ENCODE results near the gene CCDC50.

The CCDC50 gene

GRCh38 chr3:191314109-191314728, 15.0 kb upstream of the CCDC50 start:
- H3K4me3 ChIP-seq: no peak overlapping the region

GRCh38 chr3:191316876-191317603, 12.2 kb upstream of the CCDC50 start:
- Histone ChIP-seq H3K4me3 (no peak overlapping the region), H3K27ac (no peak overlapping the region)

More at GRCh38 chr3:191314109-191314728, 15.0 kb upstream of the CCDC50 start:
- no peak overlapping the region for H3K27ac ChIP-seq

DNA sequence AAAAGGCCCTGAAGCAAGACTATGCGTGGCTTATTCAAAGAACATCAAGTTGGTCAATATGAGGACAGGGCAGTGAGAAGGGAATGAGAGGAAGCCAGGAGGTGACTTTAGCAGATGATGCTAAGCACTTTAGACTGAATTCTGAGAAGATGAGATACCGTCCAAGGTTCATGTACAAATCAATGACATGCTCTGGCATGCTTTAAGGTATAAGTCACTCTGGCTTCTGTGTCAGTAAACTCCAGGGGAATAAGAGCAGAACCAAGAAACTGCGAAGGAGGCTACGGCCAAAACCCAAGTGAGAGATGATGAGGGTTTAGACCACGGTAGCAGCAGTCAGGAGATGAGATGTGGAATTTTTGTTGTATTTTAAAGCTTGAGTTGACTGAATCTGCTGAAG, 8.9 kb upstream of the CCDC50 start:
- no peak overlapping the region for H3K27ac ChIP-seq
- no peak overlapping the region for H3K4me3 ChIP-seq

DNA sequence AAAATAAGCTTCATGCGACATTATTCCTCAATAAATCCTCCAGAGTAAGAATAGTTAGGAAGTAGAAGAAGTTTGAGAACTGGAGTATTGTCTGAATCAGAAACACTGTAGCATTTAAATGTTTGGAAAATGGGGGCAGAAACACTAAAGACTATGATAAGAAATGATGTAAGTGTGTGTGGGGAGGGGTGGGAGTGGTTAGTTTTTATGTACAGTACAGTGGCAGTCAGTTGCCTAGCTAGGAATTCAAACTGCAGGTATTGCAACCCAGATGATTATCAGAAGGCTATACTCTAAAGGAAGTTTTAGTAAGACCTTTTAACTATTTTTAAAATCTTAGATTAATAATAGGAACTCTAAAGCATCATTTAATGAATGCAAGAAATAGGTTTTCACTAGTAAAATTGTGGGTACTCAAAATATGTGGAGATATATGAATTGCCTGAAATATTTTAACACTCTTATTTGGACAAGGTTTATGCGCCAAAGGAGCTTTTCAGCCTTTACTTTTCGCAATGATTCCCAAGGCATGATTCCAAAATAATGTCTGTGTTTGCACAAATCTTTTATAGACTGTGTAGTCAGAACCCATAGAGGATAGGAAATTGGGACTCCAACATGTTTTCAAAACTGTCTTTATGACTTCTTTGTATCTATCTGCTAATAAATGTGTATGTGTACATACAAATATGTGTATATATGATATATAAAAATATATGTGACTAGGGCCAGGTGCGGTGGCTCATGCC, 8.0 kb upstream of the CCDC50 start:
- H3K4me3 ChIP-seq: no peak overlapping the region

DNA sequence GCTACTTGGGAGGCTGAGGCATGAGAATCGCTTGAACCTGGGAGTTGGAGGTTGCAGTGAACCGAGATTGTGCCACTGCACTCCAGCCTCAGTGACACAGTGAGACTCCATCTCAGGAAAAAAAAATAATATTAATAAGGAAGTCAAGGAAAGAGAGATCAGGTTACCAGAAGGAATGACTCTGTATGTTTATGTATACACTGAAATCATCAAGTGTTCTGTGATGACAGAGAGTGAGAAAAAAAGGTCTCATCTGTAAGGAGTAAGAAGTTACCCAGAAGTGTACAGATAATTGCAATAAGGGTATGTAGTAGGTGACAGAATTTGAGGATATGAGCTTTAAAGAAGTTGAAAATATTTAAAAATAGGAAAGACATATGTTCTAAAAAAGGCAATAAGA, 4.3 kb upstream of the CCDC50 start:
- Histone ChIP-seq H3K4me3 (no peak overlapping the region), H3K27ac (no peak overlapping the region)

More for the DNA sequence above, 8.0 kb upstream of the CCDC50 start:
- H3K27ac ChIP-seq: no peak overlapping the region

GRCh38 chr3:191327526-191327925, 1.7 kb upstream of the CCDC50 start:
- Histone ChIP-seq H3K27ac (no peak overlapping the region), H3K4me3 (no peak overlapping the region)

DNA sequence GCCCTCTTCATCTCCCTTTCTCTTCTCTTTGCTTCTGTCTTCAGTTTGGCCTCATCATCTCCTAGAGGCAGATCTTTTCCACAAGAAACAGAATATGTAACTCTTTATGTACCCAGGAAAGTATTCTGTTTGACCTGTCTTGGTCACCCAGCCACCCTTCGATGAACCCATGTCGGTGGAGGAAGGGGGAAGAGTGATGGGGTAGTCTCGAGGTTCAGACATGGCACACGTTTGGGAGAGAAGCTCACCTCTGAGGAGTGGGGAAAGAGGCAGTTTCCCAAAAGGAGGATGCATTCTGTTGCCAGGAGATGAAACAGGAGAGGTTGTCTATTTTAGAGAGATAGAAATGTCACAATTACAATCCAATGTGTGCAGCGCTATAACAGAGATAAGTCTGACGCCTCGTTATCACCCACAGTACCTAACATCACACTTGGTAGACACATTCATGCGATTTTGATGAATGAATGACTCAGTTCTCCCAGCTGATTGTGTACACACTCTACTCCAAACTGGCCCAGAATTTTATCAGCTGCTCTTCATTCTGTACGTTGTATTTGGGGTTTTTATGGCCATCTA, 722 bp upstream of the CCDC50 start:
- Histone ChIP-seq H3K4me3 (peak overlapping the region; percentile 58 to 83 (median 70)), H3K27ac (peak overlapping the region in 16 of 21 experiments; percentile 77 to 98 (median 94))

DNA sequence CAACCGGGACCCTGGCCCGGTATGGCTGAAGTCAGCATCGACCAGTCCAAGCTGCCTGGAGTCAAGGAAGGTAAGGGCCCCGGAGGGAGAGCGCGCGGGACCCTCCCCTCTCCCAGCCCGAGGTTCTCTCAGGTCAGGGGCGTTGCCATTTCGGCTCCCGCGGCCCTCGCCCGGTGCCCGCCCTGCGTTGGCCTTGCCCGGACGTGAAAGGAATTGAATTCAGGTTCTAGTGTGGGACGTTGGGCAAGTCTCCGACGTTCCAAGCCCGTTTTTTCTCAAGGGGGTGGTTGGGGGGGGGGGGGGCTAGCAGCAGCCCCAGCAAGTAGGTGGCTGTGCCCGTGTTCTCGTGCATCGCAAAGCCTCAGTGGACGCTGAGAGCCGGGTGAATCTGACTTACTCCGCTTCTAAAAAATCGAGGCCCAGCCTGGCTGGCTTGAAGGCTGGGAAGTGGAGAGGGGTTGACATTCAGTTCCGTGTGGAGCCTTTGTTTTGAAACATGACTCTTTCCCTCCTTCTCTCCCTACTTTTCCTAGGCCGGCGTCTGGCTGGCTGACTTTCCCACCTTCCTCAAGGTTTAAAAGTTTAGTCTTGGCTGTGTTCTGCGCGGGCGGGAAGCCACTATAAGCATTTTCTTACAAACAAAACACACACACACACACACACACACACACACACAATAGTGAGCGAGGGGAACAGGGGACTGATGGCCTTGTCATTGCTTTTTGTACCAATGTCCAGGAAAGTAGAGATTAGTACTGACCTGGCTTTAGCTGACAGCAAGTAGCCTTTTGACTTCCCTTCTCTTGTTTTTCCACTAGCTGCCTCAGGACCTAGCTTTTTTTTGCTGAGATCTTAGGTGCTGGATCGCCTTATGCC, 698 bp downstream of the CCDC50 start, which contains the start of gene UTS2B:
Gene UTS2B, minus strand, starts transcription at position 873 of the 876 bp plus-strand sequence. CDS start 48,337 bp downstream, outside the sequence.
- peak within 1 kb of the TSS; percentile 58 to 83 (median 70) for H3K4me3 ChIP-seq
- peak within 1 kb of the TSS; percentile 77 to 98 (median 93) for H3K27ac ChIP-seq

GRCh38 chr3:191330530-191331048, 1.4 kb downstream of the CCDC50 start:
- Histone ChIP-seq H3K4me3 (peak overlapping the region; percentile 58 to 83 (median 70)), H3K27ac (peak overlapping the region in 20 of 21 experiments; percentile 77 to 98 (median 92))

DNA sequence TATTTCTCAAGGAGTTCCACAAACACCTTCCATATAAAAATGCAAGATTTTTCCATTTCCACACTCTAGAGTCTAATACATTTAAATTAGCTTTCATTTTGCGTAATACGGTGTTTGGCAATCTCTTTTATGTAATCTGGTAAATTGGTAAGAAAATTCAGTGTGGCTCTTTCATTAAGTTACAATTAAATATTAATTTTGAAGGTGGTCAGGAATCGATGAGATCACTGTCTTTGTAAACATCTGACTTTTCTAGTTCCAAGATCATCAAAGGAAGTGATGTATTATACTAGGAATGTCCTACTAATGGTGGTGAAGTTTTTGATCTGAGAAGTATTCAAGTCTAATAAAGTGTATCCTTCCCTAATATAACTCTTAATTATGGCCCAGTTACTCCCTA, 2.2 kb downstream of the CCDC50 start:
- H3K4me3 ChIP-seq: peak overlapping the region in 2 of 7 experiments; percentile 58 to 70
- H3K27ac ChIP-seq: peak overlapping the region in 15 of 21 experiments; percentile 12 to 98 (median 94)

- Histone ChIP-seq H3K4me3 (no peak overlapping the region), H3K27ac (peak overlapping the region in 2 of 21 experiments; percentile 87 to 97)
Measured at GRCh38 chr3:191333298-191333880, 4.2 kb downstream of the CCDC50 start.

- no peak overlapping the region for H3K4me3 ChIP-seq
- no peak overlapping the region for H3K27ac ChIP-seq
Measured at GRCh38 chr3:191334346-191334893, 5.2 kb downstream of the CCDC50 start.

GRCh38 chr3:191336833-191337232, 7.6 kb downstream of the CCDC50 start:
- no peak overlapping the region for H3K27ac ChIP-seq
- no peak overlapping the region for H3K4me3 ChIP-seq

DNA sequence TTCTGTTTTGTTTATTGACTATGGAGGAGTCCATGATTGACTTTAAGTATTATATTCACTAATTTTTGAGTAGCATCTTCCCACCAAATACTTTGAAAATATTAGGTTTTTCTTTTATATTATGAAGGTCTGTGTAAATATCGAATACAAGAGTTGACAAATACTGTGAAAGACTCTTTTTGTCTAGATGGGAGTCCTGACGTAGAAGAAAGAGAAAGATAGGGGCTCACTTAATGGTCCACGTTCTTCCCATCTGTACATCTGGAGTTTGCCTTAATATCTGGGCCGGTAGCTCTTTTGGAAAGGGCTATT, 8.9 kb downstream of the CCDC50 start:
- H3K4me3 ChIP-seq: no peak overlapping the region
- peak overlapping the region in 3 of 21 experiments; percentile 4 to 68 (median 30) for H3K27ac ChIP-seq

DNA sequence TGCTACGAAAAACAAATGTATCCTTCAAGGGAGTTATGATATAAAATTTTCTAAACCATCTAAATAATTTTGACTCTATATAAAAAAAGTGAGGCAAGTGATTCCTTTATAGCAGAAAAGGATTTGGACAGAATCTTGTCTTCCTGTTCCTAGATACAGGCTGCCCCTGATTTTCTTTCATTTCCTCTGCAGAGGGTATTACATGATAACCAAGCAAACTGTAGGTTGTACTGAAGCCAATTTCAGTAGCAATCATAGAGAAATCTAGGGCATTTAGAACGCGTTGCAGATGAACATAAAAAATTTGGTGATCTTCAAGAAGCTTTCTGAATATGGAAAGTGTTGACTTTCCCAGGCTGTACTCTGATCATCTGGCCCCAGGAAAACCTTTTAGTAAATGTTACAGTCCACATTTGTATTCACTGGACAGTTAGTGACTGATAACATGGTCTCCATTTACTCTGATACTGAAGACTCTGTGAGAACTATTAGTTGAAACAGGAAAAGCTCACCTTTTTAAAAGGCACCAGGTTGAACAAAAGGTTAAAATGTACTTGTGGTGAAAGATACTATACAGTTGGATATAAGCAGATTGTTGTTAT, 10.2 kb downstream of the CCDC50 start:
- Histone ChIP-seq H3K4me3 (no peak overlapping the region), H3K27ac (no peak overlapping the region)

DNA sequence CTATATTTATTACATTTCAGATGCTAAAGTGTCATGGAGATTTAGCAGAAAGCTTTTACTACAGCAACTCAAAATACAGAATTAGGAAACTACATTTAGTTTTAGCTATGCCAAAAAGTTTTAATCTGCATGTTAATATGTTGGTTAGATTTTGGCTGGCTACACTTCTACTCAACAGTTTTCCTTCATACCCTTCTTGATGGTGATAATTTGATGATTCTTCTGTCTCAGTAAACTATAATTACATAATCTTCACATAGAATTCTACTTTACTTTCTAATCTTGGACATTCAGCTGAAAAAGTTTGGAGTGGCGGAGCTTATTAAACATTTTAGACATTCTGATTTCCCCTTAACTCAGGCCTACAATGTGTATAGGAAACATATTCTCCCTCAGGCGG, 11.2 kb downstream of the CCDC50 start:
- Histone ChIP-seq H3K27ac (no peak overlapping the region), H3K4me3 (no peak overlapping the region)

DNA sequence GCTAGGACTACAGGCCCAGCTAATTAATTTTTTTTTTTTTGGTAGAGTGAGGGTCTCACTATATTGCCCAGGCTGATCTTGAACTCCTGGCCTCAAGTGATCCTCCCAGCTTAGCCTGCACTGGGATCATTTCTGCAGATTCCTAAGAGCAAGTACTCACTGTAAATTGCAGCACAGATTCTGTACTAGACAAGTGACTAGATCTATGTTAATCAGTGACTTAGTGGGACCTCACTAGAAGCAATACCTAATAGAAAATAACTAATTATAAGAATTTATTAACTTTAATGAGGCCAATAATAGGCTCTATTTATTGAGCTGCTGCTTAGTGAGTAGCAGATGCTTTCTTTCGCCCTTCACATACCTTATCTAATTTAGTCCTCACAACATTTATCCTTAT, 11.8 kb downstream of the CCDC50 start:
- Histone ChIP-seq H3K27ac (no peak overlapping the region), H3K4me3 (no peak overlapping the region)

- peak overlapping the region in 2 of 21 experiments; percentile 1 to 22 for H3K27ac ChIP-seq
- H3K4me3 ChIP-seq: no peak overlapping the region
Measured at GRCh38 chr3:191342006-191342405, 12.8 kb downstream of the CCDC50 start.

All from skin epidermis (tissue), 12 donors.